ENCODE results near the gene CBX8. TPM values are rescaled to one million over a fixed set of nuclear protein-coding genes. Genes with fewer than 3 reads are reported as not detected.

The CBX8 gene
- total and polyA plus RNA-seq, 2 of the 13 experiments (the other 11 are each of a cell fraction or from before 2014, with no cell fraction given): 0.34 to 12.6 TPM

DNA sequence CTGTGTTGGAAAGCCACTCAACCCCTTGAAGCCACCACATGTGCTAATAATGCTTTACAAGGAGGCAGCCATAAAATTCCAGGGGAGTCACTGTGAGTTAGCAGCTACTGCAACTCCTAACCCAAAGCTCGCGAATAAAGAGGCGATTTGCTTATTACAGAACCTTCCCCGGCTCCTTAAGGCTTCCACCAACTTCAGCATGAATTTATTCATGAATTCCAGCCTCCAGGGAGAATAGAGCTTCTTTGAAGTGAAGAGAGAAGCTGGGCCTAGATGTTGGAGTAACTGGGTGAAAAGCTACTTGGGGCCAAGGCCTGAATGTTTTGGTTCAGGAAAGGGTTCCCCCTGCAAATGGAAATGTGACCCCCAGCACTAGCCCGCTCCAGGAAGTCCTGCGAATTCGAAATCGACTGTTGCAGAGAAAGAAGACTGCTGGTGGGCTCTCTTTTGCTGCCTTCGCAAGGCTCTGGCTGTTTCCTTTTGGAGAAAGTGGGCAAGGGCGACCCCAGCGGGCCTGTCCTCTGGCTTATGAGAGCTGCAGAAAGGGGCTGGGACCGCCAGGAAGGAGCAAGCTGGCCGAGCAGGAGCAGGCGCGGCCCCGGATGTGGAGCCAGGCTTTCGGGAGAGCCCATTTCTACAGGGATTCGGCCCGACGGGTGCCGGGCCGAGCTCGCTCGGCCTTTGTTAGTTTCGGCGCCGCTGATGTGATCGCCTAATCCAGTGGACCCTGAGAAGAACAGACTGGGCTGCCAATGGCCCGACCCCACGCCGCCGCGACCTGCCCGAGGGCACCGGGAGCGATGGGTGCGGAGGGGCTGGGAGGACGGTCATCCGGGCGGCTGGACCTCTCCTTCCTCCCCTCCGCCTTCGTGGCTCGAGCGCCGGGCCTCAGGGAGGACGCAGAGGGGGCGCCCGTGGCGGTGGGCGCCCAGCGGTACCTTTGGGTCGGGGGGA lies 7.6 kb downstream of the CBX8 start (continued):
- TF ChIP-seq, protein P1, sequence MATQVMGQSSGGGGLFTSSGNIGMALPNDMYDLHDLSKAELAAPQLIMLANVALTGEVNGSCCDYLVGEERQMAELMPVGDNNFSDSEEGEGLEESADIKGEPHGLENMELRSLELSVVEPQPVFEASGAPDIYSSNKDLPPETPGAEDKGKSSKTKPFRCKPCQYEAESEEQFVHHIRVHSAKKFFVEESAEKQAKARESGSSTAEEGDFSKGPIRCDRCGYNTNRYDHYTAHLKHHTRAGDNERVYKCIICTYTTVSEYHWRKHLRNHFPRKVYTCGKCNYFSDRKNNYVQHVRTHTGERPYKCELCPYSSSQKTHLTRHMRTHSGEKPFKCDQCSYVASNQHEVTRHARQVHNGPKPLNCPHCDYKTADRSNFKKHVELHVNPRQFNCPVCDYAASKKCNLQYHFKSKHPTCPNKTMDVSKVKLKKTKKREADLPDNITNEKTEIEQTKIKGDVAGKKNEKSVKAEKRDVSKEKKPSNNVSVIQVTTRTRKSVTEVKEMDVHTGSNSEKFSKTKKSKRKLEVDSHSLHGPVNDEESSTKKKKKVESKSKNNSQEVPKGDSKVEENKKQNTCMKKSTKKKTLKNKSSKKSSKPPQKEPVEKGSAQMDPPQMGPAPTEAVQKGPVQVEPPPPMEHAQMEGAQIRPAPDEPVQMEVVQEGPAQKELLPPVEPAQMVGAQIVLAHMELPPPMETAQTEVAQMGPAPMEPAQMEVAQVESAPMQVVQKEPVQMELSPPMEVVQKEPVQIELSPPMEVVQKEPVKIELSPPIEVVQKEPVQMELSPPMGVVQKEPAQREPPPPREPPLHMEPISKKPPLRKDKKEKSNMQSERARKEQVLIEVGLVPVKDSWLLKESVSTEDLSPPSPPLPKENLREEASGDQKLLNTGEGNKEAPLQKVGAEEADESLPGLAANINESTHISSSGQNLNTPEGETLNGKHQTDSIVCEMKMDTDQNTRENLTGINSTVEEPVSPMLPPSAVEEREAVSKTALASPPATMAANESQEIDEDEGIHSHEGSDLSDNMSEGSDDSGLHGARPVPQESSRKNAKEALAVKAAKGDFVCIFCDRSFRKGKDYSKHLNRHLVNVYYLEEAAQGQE (IDR thresholded peaks at IDR 0.05; ENCODE audit: borderline replicate concordance in 1 of 2, low read depth in 1 of 2, low read length in 2 of 2): no peak
- TF ChIP-seq ZNF556 (CRISPR knock-in tag; IDR thresholded peaks at IDR 0.05; ENCODE audit: borderline replicate concordance) (0 out of 2 replicates have a peak, but pooled peaks have one; percentile 27), ZFP36L1 (CRISPR knock-in tag; IDR thresholded peaks at IDR 0.05) (0 out of 2 replicates have a peak, but pooled peaks have one; percentile 25), KLF6 (CRISPR knock-in tag; IDR thresholded peaks at IDR 0.05) (peak; percentile 11; the same call in 1 of the 2 replicates), ZNF644 (CRISPR knock-in tag; IDR thresholded peaks at IDR 0.05; ENCODE audit: low read depth) (no peak), ZC3H13 (CRISPR knock-in tag; IDR thresholded peaks at IDR 0.05) (0 out of 2 replicates have a peak, but pooled peaks have one; percentile 48), ZNF768 (CRISPR knock-in tag; IDR thresholded peaks at IDR 0.05) (peak; percentile 10; the same call in 1 of the 2 replicates), ZNF263 (CRISPR knock-in tag; IDR thresholded peaks at IDR 0.05) (peak; percentile 96), ZNF773 (CRISPR knock-in tag; IDR thresholded peaks at IDR 0.05; ENCODE audit: borderline replicate concordance) (no peak), ZNF274 (CRISPR knock-in tag; IDR thresholded peaks at IDR 0.05) (no peak), SMAD1 (CRISPR knock-in tag; IDR thresholded peaks at IDR 0.05; ENCODE audit: borderline replicate concordance, low read depth) (no peak), EEA1 (CRISPR knock-in tag; IDR thresholded peaks at IDR 0.05; ENCODE audit: borderline replicate concordance) (0 out of 2 replicates have a peak, but pooled peaks have one; percentile 42), ETV6 (CRISPR knock-in tag; conservative IDR thresholded peaks at IDR 0.05) (no peak), NCOA2 (CRISPR knock-in tag; IDR thresholded peaks at IDR 0.05) (no peak), POLR2G (IDR thresholded peaks at IDR 0.05; ENCODE audit: low read depth, low read length) (no peak), MIER3 (CRISPR knock-in tag; IDR thresholded peaks at IDR 0.05; ENCODE audit: borderline replicate concordance) (no peak), ZNF501 (CRISPR knock-in tag; IDR thresholded peaks at IDR 0.05) (0 out of 2 replicates have a peak, but pooled peaks have one; percentile 26), ZNF367 (CRISPR knock-in tag; IDR thresholded peaks at IDR 0.05; ENCODE audit: borderline replicate concordance) (no peak)
- TF ChIP-seq, protein P2, sequence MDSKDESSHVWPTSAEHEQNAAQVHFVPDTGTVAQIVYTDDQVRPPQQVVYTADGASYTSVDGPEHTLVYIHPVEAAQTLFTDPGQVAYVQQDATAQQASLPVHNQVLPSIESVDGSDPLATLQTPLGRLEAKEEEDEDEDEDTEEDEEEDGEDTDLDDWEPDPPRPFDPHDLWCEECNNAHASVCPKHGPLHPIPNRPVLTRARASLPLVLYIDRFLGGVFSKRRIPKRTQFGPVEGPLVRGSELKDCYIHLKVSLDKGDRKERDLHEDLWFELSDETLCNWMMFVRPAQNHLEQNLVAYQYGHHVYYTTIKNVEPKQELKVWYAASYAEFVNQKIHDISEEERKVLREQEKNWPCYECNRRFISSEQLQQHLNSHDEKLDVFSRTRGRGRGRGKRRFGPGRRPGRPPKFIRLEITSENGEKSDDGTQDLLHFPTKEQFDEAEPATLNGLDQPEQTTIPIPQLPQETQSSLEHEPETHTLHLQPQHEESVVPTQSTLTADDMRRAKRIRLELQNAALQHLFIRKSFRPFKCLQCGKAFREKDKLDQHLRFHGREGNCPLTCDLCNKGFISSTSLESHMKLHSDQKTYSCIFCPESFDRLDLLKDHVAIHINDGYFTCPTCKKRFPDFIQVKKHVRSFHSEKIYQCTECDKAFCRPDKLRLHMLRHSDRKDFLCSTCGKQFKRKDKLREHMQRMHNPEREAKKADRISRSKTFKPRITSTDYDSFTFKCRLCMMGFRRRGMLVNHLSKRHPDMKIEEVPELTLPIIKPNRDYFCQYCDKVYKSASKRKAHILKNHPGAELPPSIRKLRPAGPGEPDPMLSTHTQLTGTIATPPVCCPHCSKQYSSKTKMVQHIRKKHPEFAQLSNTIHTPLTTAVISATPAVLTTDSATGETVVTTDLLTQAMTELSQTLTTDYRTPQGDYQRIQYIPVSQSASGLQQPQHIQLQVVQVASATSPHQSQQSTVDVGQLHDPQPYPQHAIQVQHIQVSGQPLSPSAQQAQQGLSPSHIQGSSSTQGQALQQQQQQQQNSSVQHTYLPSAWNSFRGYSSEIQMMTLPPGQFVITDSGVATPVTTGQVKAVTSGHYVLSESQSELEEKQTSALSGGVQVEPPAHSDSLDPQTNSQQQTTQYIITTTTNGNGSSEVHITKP (CRISPR knock-in tag; IDR thresholded peaks at IDR 0.05; ENCODE audit: low read depth): no peak
- TF ChIP-seq, protein P3, sequence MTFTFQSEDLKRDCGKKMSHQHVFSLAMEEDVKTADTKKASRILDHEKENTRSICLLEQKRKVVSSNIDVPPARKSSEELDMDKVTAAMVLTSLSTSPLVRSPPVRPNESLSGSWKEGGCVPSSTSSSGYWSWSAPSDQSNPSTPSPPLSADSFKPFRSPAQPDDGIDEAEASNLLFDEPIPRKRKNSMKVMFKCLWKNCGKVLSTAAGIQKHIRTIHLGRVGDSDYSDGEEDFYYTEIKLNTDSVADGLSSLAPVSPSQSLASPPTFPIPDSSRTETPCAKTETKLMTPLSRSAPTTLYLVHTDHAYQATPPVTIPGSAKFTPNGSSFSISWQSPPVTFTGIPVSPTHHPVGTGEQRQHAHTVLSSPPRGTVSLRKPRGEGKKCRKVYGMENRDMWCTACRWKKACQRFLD (CRISPR knock-in tag; IDR thresholded peaks at IDR 0.05; ENCODE audit: borderline replicate concordance): no peak

Measured in HepG2 (cell line).